Measurements from ENCODE around the gene UBR4. TPM values are rescaled to one million over a fixed set of nuclear protein-coding genes. Genes with fewer than 3 reads are reported as not detected.

Gene UBR4
- total RNA-seq, 2 donors from 2014 or later, result 209 to 275 TPM

GRCh38 chr1:19083081-19083480 is 127.0 kb downstream of the UBR4 start:
- Mint-ChIP-seq H3K4me3 (no peak overlapping the region), H3K27me3 (no peaks in the 10 kb centered on the region), H3K36me3 (peaks cover 39% of the 10 kb centered on the region), H3K27ac (no peak overlapping the region), H3K9me3 (no peaks in the 10 kb centered on the region), H3K4me1 (ENCODE audit: low read depth in 2 of 2) (peaks cover 0 to 4% of the 10 kb centered on the region in 2 donors)
- DNase-seq (ENCODE audit: low spot score) (no peak), ATAC-seq (no peak)

- DNase-seq (ENCODE audit: low spot score) (no peak), ATAC-seq (no peak)
- peak overlapping the region in 1 of 2 donors; percentile 39 for H3K27ac Mint-ChIP-seq
- H3K36me3 Mint-ChIP-seq, result peaks cover 50% of the 10 kb centered on the region
- no peaks in the 10 kb centered on the region for H3K4me1 Mint-ChIP-seq (ENCODE audit: low read depth in 2 of 2)
- no peaks in the 10 kb centered on the region for H3K27me3 Mint-ChIP-seq
- no peak overlapping the region for H3K4me3 Mint-ChIP-seq
- H3K9me3 Mint-ChIP-seq, result no peaks in the 10 kb centered on the region
These were observed 128.7 kb downstream of the UBR4 start for GRCh38 chr1:19081218-19081893.

- Mint-ChIP-seq H3K9me3 (no peaks in the 10 kb centered on the region), H3K27me3 (no peaks in the 10 kb centered on the region), H3K27ac (no peak overlapping the region), H3K36me3 (peaks cover 50% of the 10 kb centered on the region), H3K4me3 (no peak overlapping the region), H3K4me1 (ENCODE audit: low read depth in 2 of 2) (peaks cover under 1% of the 10 kb centered on the region in 2 donors)
- DNase-seq (ENCODE audit: low spot score), result no peak
- ATAC-seq, result no peak
These were observed 129.3 kb downstream of the UBR4 start for GRCh38 chr1:19080721-19081120.

DNA sequence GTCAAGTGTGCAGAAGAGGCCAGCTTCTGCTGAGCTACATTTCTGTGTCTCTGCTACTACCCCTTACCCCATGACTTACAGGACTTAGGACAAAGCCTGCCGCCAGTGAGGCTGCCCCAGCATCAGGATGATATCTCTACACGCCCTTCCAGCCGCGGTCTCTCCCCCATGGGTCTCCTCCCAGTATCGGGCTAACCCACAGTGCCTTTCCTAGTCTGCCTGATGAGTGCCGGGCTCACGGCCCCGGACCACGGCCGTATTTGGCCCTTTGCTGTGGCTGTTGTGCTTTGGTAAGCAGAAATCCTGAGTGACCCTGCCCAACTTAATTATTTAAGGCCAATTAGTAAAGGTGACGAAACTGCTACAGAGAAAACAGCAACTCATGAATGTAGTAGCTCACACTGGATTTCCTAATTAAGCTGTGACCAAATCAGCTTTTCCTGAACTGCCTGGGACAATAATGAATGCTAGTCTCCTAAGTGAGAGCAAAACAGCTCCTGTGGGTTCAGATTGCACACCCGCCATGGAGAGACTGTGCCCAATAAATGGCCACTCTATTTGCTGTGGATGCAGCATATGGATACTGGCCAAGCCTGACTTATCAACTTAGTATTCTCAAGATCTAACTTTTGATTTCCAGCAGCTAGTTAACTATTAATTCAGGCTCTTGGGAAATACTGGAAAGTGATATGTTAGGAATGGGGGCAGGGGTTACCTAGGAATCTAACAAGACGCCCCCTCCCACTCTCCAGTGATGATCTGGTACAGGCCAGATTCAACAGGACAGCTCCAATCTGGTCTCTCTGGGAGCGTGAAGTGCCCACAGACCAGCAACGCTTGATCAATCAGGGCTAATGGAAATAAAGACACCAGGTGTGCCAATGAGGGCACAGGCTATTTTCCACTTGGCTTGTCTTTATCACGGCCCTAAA is 130.3 kb downstream of the UBR4 start:
- peaks cover 55% of the 10 kb centered on the region for H3K36me3 Mint-ChIP-seq
- no peak for DNase-seq (ENCODE audit: low spot score)
- no peak for ATAC-seq
- H3K9me3 Mint-ChIP-seq, result no peaks in the 10 kb centered on the region
- no peak overlapping the region for H3K27ac Mint-ChIP-seq
- peaks cover 7 to 8% of the 10 kb centered on the region in 2 donors for H3K4me1 Mint-ChIP-seq (ENCODE audit: low read depth in 2 of 2)
- no peaks in the 10 kb centered on the region for H3K27me3 Mint-ChIP-seq
- no peak overlapping the region for H3K4me3 Mint-ChIP-seq

DNA sequence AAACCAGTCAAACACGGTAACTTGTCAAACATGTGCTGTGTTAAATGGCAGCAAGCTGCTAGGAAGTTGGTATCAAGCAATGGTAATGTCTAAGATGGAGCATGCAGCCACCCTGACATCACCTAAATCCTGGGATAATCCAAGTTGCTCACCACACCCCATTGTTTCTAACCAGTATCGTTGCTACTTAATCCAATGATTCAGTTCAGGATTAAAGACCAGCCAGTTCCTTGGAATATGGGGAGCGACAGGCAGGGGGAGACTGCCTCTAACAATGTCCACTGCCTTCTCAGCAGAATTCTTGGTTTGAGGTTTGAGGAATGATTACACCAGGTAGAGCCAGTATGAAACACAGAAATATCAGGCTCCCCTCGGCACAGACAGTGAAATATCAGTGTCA is 131.5 kb downstream of the UBR4 start:
- Mint-ChIP-seq H3K27me3 (no peaks in the 10 kb centered on the region), H3K36me3 (peaks cover 50% of the 10 kb centered on the region), H3K9me3 (no peaks in the 10 kb centered on the region), H3K4me3 (no peak overlapping the region), H3K4me1 (ENCODE audit: low read depth in 2 of 2) (peaks cover 10 to 14% of the 10 kb centered on the region in 2 donors), H3K27ac (no peak overlapping the region)
- DNase-seq (ENCODE audit: low spot score), result no peak
- no peak for ATAC-seq

DNA sequence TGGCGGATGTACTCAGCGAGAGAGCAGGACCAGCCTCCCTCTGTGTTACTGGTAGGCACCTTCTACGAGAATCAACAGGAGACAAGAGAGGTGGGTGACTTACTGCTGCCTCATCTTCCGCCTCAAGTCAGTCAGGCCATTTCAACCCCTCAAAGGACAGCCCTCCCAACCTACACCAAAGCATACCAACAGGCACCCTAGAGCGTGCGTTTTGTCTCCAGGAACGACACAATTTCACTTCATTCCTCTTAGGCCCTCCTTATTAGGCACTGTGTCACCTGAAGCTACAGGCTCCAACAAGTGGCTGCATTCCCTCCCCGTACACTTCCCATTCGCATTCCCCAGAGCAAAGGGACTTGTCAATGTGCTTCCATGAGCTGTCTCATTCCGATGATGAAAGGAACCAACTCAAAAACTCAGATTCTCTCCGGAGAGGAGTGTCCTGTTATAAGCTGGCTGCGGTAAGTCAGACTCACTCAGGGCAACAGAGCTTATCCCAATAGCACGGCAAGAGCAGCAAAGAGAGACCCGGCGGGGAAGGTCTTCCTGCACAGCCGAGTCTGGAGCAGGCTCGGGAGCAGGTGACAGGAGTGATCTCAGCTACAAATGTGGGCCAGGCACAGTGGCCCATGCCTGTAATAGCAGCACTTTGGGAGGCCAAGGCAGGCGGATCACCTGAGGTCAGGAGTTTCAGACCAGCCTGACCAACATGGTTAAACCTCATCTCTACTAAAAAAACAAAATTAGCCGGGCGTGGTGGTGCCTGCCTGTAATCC is 133.0 kb downstream of the UBR4 start:
- ATAC-seq, result no peak
- no peaks in the 10 kb centered on the region for H3K27me3 Mint-ChIP-seq
- H3K36me3 Mint-ChIP-seq, result peaks cover 41% of the 10 kb centered on the region
- no peak overlapping the region for H3K27ac Mint-ChIP-seq
- DNase-seq (ENCODE audit: low spot score), result no peak
- H3K4me3 Mint-ChIP-seq, result no peak overlapping the region
- H3K4me1 Mint-ChIP-seq (ENCODE audit: low read depth in 2 of 2), result peaks cover 10 to 14% of the 10 kb centered on the region in 2 donors
- no peaks in the 10 kb centered on the region for H3K9me3 Mint-ChIP-seq

GRCh38 chr1:19074902-19075721 is 135.0 kb downstream of the UBR4 start:
- Mint-ChIP-seq H3K4me3 (no peak overlapping the region), H3K36me3 (peaks cover 29% of the 10 kb centered on the region), H3K9me3 (no peaks in the 10 kb centered on the region), H3K27ac (no peak overlapping the region), H3K27me3 (no peaks in the 10 kb centered on the region), H3K4me1 (ENCODE audit: low read depth in 2 of 2) (peaks cover 13 to 14% of the 10 kb centered on the region in 2 donors)
- ATAC-seq (peak in 1 of 2 donors; percentile 7), DNase-seq (ENCODE audit: low spot score) (no peak)

GRCh38 chr1:19074361-19074901 is 135.6 kb downstream of the UBR4 start:
- peaks cover 24% of the 10 kb centered on the region for H3K36me3 Mint-ChIP-seq
- peak overlapping the region; percentile 23 for H3K4me3 Mint-ChIP-seq
- no peak overlapping the region for H3K27ac Mint-ChIP-seq
- no peaks in the 10 kb centered on the region for H3K27me3 Mint-ChIP-seq
- no peak for DNase-seq (ENCODE audit: low spot score)
- peak in 1 of 2 donors; percentile 55 for ATAC-seq
- H3K9me3 Mint-ChIP-seq, result no peaks in the 10 kb centered on the region
- peaks cover 13 to 14% of the 10 kb centered on the region in 2 donors for H3K4me1 Mint-ChIP-seq (ENCODE audit: low read depth in 2 of 2)

GRCh38 chr1:19073311-19074186 is 136.5 kb downstream of the UBR4 start:
- DNase-seq (ENCODE audit: low spot score) (no peak), ATAC-seq (no peak)
- H3K4me1 Mint-ChIP-seq (ENCODE audit: low read depth in 2 of 2), result peaks cover 13 to 14% of the 10 kb centered on the region in 2 donors
- no peak overlapping the region for H3K4me3 Mint-ChIP-seq
- H3K27me3 Mint-ChIP-seq, result peaks cover 0 to 5% of the 10 kb centered on the region in 2 donors
- no peaks in the 10 kb centered on the region for H3K9me3 Mint-ChIP-seq
- no peak overlapping the region for H3K27ac Mint-ChIP-seq
- H3K36me3 Mint-ChIP-seq, result peaks cover 24% of the 10 kb centered on the region

DNA sequence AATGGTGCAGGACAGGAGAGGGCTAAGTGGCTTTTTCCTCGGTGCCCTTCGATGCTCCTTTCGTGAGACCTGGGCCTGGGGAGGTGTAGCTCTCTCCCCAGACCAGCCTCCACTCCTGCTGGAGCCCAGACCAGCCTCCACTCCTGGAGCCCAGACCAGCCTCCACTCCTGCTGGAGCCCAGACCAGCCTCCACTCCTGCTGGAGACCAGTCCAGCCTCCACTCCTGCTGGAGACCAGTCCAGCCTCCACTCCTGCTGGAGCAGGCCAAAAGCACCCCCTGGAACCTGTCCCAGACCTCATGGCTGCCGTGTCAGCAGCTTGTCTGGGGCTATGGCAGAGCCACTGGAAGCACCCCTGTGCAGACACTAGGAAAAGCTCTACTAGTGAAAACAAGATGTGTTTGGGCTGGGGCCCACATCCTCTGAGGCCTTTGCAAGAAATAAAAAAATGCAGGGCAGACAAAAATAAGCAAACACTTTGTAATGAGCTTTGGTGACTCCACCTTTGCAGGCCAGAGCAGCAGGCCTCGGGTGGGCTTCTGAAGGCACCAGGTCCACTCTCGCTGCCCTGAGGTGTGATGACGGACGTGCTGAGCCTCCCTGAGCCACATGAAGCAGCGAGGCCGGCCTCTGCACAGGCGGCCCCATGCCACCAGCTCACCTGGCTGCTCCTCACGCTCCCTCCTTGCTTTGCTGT is 137.6 kb downstream of the UBR4 start:
- peaks cover 13 to 14% of the 10 kb centered on the region in 2 donors for H3K4me1 Mint-ChIP-seq (ENCODE audit: low read depth in 2 of 2)
- no peak for ATAC-seq

DNA sequence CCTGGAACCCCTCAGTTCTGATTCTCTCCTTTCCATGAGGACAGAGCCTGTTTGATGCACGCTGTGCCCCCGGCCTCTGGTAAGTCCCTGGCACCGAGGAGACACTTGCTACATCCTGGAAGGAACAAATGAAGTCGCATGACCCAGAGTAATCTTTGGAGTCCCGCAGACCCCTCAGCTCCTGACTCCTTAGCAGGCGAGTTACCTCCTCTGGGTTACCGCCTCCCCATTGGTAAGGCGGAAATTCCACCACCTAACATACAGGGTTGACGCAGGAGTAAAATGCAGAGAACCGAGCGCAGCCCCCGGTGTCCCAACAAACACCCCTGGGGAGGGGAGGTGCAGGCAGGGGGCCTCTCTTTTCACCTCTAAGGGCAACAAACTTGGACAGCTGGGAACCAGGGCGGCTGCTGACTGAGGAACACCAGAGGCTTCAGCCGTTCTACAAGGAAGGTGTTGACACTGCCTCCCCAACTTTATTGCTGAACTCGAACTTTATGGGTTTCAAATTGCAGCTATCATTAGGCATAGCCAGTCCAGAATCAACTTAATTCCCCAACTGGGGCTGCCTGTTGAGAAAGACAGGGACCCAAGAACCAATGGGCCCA is 138.3 kb downstream of the UBR4 start:
- H3K9me3 Mint-ChIP-seq, result no peaks in the 10 kb centered on the region
- no peak overlapping the region for H3K4me3 Mint-ChIP-seq
- H3K4me1 Mint-ChIP-seq (ENCODE audit: low read depth in 2 of 2), result peaks cover 13 to 14% of the 10 kb centered on the region in 2 donors
- ATAC-seq, result no peak
- no peak for DNase-seq (ENCODE audit: low spot score)
- H3K27ac Mint-ChIP-seq, result no peak overlapping the region
- H3K36me3 Mint-ChIP-seq, result peaks cover 11% of the 10 kb centered on the region
- peaks cover 0 to 5% of the 10 kb centered on the region in 2 donors for H3K27me3 Mint-ChIP-seq

More for the DNA sequence above, 137.6 kb downstream of the UBR4 start:
- no peak overlapping the region for H3K27ac Mint-ChIP-seq
- no peaks in the 10 kb centered on the region for H3K9me3 Mint-ChIP-seq
- peaks cover 0 to 5% of the 10 kb centered on the region in 2 donors for H3K27me3 Mint-ChIP-seq
- H3K36me3 Mint-ChIP-seq, result peaks cover 15% of the 10 kb centered on the region
- no peak for DNase-seq (ENCODE audit: low spot score)
- no peak overlapping the region for H3K4me3 Mint-ChIP-seq

All from natural killer cell treated with Interleukin-12 subunit alpha and Interleukin-12 subunit beta and Interleukin-15 and Interleukin-18, amount 100 ng/mL, for 72 hours (primary cell).